Medulla oblongata (tissue), 1 donor: Measurements from ENCODE around the gene MAPK8IP2.
"Not testable (repeated sequence)": the region's sequence is repeated elsewhere in the genome, so short reads cannot be mapped to it uniquely, and the experiment has no call there.

Source experiments
- DNase-seq: peaks from one replicate; pipeline ENCODE4 v3.0.0-alpha.2; 2015; ENCODE audit errors: extremely low spot score

The MAPK8IP2 gene

GRCh38 chr22:50612528-50613221 lies 12.1 kb downstream of the MAPK8IP2 start:
- DNase-seq, result no peak

- DNase-seq, result no peak
Measured at GRCh38 chr22:50613291-50613981, 12.8 kb downstream of the MAPK8IP2 start.

- not testable (repeated sequence) for DNase-seq
Measured at GRCh38 chr22:50614296-50614695, 13.7 kb downstream of the MAPK8IP2 start.

GRCh38 chr22:50620593-50621355 lies 20.2 kb downstream of the MAPK8IP2 start:
- DNase-seq, result peak; percentile 88

- peak; percentile 30 for DNase-seq
Measured at GRCh38 chr22:50621356-50621880, 20.8 kb downstream of the MAPK8IP2 start.

GRCh38 chr22:50621948-50622722 lies 21.5 kb downstream of the MAPK8IP2 start:
- DNase-seq, result no peak

- no peak for DNase-seq
Measured at GRCh38 chr22:50622723-50623327, 22.2 kb downstream of the MAPK8IP2 start.

- DNase-seq, result no peak
Measured at GRCh38 chr22:50624347-50625130, 23.9 kb downstream of the MAPK8IP2 start.

- no peak for DNase-seq
Measured at GRCh38 chr22:50625131-50625567, 24.6 kb downstream of the MAPK8IP2 start.

GRCh38 chr22:50625568-50626313 lies 25.1 kb downstream of the MAPK8IP2 start:
- no peak for DNase-seq

GRCh38 chr22:50626314-50626849 lies 25.8 kb downstream of the MAPK8IP2 start:
- no peak for DNase-seq

GRCh38 chr22:50626850-50627641 lies 26.5 kb downstream of the MAPK8IP2 start:
- no peak for DNase-seq

- DNase-seq, result peak; percentile 83
Measured at GRCh38 chr22:50627642-50628542, 27.3 kb downstream of the MAPK8IP2 start, which contains the start of gene ARSA. ARSA (minus strand) TSS chr22:50628152; CDS start chr22:50627779, 373 bp downstream.

GRCh38 chr22:50628543-50629134 lies 28.0 kb downstream of the MAPK8IP2 start:
- DNase-seq, result no peak

GRCh38 chr22:50630376-50630775 lies 29.8 kb downstream of the MAPK8IP2 start:
- DNase-seq, result no peak

- no peak for DNase-seq
Measured at GRCh38 chr22:50633086-50633485, 32.5 kb downstream of the MAPK8IP2 start.

GRCh38 chr22:50633771-50634170 lies 33.2 kb downstream of the MAPK8IP2 start:
- no peak for DNase-seq
